ENCODE measurements around the gene NR2F6.
A peak's percentile ranks its signal among the peaks of the same experiment; 100 is the strongest.
"Not testable (repeated sequence)": the region's sequence is repeated elsewhere in the genome, so short reads cannot be mapped to it uniquely, and the experiment has no call there.

NR2F6 gene

GRCh38 chr19:17210296-17210695 lies 35.4 kb downstream of the NR2F6 start:
- DNase-seq (ENCODE audit: low spot score): no peak

GRCh38 chr19:17209126-17210036 lies 36.3 kb downstream of the NR2F6 start:
- DNase-seq (ENCODE audit: low spot score): no peak

- DNase-seq (ENCODE audit: low spot score): no peak
Observed at GRCh38 chr19:17206736-17207581, 38.8 kb downstream of the NR2F6 start.

- peak; percentile 52 for DNase-seq (ENCODE audit: low spot score)
Observed at GRCh38 chr19:17205237-17206140, 40.2 kb downstream of the NR2F6 start.

- no peak for DNase-seq (ENCODE audit: low spot score)
Observed at GRCh38 chr19:17202713-17203112, 43.0 kb downstream of the NR2F6 start.

- no peak for DNase-seq (ENCODE audit: low spot score)
Observed at GRCh38 chr19:17202249-17202648, 43.5 kb downstream of the NR2F6 start.

GRCh38 chr19:17200408-17201079 lies 45.2 kb downstream of the NR2F6 start:
- DNase-seq (ENCODE audit: low spot score): no peak

- DNase-seq (ENCODE audit: low spot score): no peak
Observed at GRCh38 chr19:17197666-17198065, 48.1 kb downstream of the NR2F6 start.

GRCh38 chr19:17196610-17197009 lies 49.1 kb downstream of the NR2F6 start:
- DNase-seq (ENCODE audit: low spot score): no peak

GRCh38 chr19:17195106-17195505 lies 50.6 kb downstream of the NR2F6 start:
- no peak for DNase-seq (ENCODE audit: low spot score)

GRCh38 chr19:17194608-17195007 lies 51.1 kb downstream of the NR2F6 start:
- no peak for DNase-seq (ENCODE audit: low spot score)

GRCh38 chr19:17192751-17193150 lies 53.0 kb downstream of the NR2F6 start:
- no peak for DNase-seq (ENCODE audit: low spot score)

GRCh38 chr19:17191736-17192135 lies 54.0 kb downstream of the NR2F6 start:
- DNase-seq (ENCODE audit: low spot score): not testable (repeated sequence)

GRCh38 chr19:17185590-17185989 lies 60.1 kb downstream of the NR2F6 start:
- no peak for DNase-seq (ENCODE audit: low spot score)

- peak; percentile 18 for DNase-seq (ENCODE audit: low spot score)
Observed at GRCh38 chr19:17184371-17184841, 61.3 kb downstream of the NR2F6 start.

GRCh38 chr19:17183858-17184321 lies 61.8 kb downstream of the NR2F6 start:
- no peak for DNase-seq (ENCODE audit: low spot score)

- DNase-seq (ENCODE audit: low spot score): no peak
Observed at GRCh38 chr19:17183271-17183761, 62.4 kb downstream of the NR2F6 start.
